Measurements from ENCODE around the gene CES5A. TPM values are rescaled to one million over a fixed set of nuclear protein-coding genes. Genes with fewer than 3 reads are reported as not detected.

Gene CES5A
- total and polyA plus RNA-seq, 2 of the 4 experiments (the other 2 are of a cell fraction): not detected

DNA sequence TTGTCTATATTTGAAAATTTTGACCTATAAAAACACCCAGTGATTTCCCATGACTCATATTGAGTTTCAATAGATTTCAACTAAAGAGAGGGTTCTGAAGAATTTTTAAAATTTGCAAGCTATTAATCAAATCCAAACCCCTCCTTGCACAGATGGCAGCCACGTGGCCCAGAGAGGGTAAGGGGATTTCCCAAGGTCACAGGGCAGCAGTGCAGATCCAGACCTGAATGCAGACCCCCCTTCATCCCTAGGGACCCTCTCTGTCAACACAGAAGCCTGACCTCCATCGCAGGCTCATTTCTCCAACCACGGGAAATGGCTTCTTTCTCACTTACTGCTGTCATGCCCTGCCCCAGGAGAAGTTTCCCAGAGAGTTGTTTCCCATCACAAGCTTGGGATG, 24.7 kb upstream of the CES5A start:
- H3K4me2 ChIP-seq (ENCODE audit: low read depth, low read length): no peak overlapping the region

More for the DNA sequence above, 24.7 kb upstream of the CES5A start:
- H3K4me1 ChIP-seq (ENCODE audit: control insufficient read depth, insufficient read depth, low read length): no peaks in the 10 kb centered on the region
- H2BK15ac ChIP-seq (ENCODE audit: low read depth, low read length): no peak overlapping the region
- H2AK5ac ChIP-seq (ENCODE audit: low read depth, low read length): no peak overlapping the region
- no peak overlapping the region for H3K23ac ChIP-seq (ENCODE audit: low read depth, low read length)
- POLR2A ChIA-PET (ENCODE audit: unreplicated experiment): no interaction called here
- no peak overlapping the region for H3K27ac ChIP-seq (ENCODE audit: insufficient read depth, low read length)
- no peaks in the 10 kb centered on the region for H4K20me1 ChIP-seq (ENCODE audit: insufficient read depth, low read length)
- BruUV-seq (replicated peaks): no TSS peak
- no peaks in the 10 kb centered on the region for H3K36me3 ChIP-seq (ENCODE audit: control insufficient read depth, insufficient read depth, low read length)
- ATAC-seq (ENCODE audit: low read depth) (no peak), DNase-seq (no peak)
- no peak overlapping the region for H3K14ac ChIP-seq (replicated peaks; ENCODE audit: low read depth, low read length)
- dilution Hi-C loops (cut with HindIII; ENCODE audit: low sequenced_read_pairs, unreplicated experiment) (no loop called here), in situ Hi-C loops (cut with MboI; ENCODE audit: low sequenced_read_pairs) (no loop called here), intact Hi-C loops (cut with micrococcal nuclease) (no loop called here)
- no peak overlapping the region for H3K56ac ChIP-seq (ENCODE audit: extremely low read depth, insufficient read depth, low read length)
- no peak overlapping the region for H2BK120ac ChIP-seq (ENCODE audit: low read depth, low read length)
- TF ChIP-seq CHD1 (IDR thresholded peaks at IDR 0.05; ENCODE audit: low read depth, low read length) (no peak), MXI1 (IDR thresholded peaks at IDR 0.05; ENCODE audit: borderline replicate concordance, low read depth, low read length) (no peak), RFX5 (IDR thresholded peaks at IDR 0.05; ENCODE audit: low read depth, low read length) (no peak), MAZ (IDR thresholded peaks at IDR 0.05; ENCODE audit: borderline replicate concordance, low read depth, low read length) (no peak), CEBPB (IDR thresholded peaks at IDR 0.05; ENCODE audit: low read depth, low read length) (no peak), BHLHE40 (IDR thresholded peaks at IDR 0.05; ENCODE audit: low read depth, low read length) (no peak), RAD21 (IDR thresholded peaks at IDR 0.05; ENCODE audit: low read length) (no peak)
- TF ChIP-seq, protein P1, sequence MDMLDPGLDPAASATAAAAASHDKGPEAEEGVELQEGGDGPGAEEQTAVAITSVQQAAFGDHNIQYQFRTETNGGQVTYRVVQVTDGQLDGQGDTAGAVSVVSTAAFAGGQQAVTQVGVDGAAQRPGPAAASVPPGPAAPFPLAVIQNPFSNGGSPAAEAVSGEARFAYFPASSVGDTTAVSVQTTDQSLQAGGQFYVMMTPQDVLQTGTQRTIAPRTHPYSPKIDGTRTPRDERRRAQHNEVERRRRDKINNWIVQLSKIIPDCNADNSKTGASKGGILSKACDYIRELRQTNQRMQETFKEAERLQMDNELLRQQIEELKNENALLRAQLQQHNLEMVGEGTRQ (IDR thresholded peaks at IDR 0.05; ENCODE audit: low read depth, low read length): no peak
- no peak overlapping the region for H4K5ac ChIP-seq (ENCODE audit: low read depth, low read length)
- no peak overlapping the region for H3K9ac ChIP-seq (ENCODE audit: low read depth, low read length)
- H4K8ac ChIP-seq (ENCODE audit: low read depth in 2 of 2, low read length in 2 of 2): no peak overlapping the region
- no peaks in the 10 kb centered on the region for H3K9me1 ChIP-seq (ENCODE audit: insufficient read depth, low read length)
- WGBS, 2 experiments (ENCODE audit: extremely low coverage in 2 of 2, insufficient read length in 1 of 2): no CpG with 5 or more reads among the region's 3 CpGs
- no peak overlapping the region for H4K91ac ChIP-seq (ENCODE audit: insufficient read depth, low read depth, low read length)
- H2AK9ac ChIP-seq (replicated peaks; ENCODE audit: low read depth, low read length, poor library complexity): no peak overlapping the region
- H3K79me1 ChIP-seq (ENCODE audit: low read depth in 1 of 2, low read length in 2 of 2): no peaks in the 10 kb centered on the region
- CTCF ChIA-PET: no interaction called here
- H2BK20ac ChIP-seq (ENCODE audit: low read depth, low read length): no peak overlapping the region
- no peak overlapping the region for H3K4me3 ChIP-seq (ENCODE audit: insufficient read depth, low read depth, low read length)
- H3K4ac ChIP-seq (ENCODE audit: low read depth, low read length): no peak overlapping the region
- no peak overlapping the region for H2AFZ ChIP-seq (replicated peaks; ENCODE audit: low read length, poor library complexity)
- no peaks in the 10 kb centered on the region for H3K9me3 ChIP-seq (ENCODE audit: control insufficient read depth, insufficient read depth, low read length)
- no peak overlapping the region for H2BK5ac ChIP-seq (ENCODE audit: low read depth, low read length, poor library complexity, severe bottlenecking)
- H3K18ac ChIP-seq (ENCODE audit: low read depth, low read length): no peak overlapping the region
- no peaks in the 10 kb centered on the region for H3K27me3 ChIP-seq (ENCODE audit: control insufficient read depth, insufficient read depth, low read length)

Measured in IMR-90 (cell line).